22Rv1 (cell line): ENCODE data around the gene FHL2.

Source experiments
- ZFX ChIP-seq: fragments of 450-650 bp; IDR thresholded peaks from 2 replicates; pipeline ENCODE4 v1.6.1; 2017; ENCODE audit warnings: antibody characterized with exemption, borderline replicate concordance
- TF ChIP-seq, protein P1 (sequence below): fragments of 450-650 bp; IDR thresholded peaks from 2 replicates; pipeline ENCODE4 v1.5.1; 2017; ENCODE audit warnings: mild to moderate bottlenecking

DNA sequence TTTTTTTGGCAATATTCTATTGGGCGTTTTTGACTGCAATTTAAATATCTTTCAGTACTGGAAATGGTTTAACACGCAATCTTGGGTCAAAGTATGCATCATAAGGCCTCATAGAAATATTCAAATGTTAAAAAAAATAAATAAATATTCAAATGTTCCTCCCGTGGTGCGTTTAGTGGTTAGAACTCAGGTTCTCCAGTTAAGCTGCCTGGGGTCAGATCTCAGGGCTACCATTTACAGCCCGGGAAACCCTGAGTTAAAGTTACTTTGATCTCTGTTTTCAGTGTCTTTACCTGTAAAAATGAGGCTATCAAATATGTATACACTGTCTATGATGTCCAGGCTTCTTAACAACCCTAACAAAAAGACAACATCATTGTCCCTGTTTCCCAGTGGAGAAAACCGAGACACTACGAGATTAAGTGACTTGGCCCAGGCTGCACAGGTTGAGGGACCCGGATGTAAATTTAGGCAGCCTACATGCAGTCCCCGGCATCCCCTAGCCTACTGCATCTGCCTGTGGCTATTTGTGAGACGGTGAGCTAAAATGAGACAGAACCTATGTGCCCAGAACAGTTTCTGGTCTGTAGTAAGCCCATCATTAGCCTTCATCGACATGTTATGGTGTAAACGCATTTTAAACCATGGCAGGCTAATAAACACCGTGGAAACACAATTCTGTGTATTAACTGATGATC lies 1.7 kb downstream of the FHL2 start:
- TF ChIP-seq, protein P1, sequence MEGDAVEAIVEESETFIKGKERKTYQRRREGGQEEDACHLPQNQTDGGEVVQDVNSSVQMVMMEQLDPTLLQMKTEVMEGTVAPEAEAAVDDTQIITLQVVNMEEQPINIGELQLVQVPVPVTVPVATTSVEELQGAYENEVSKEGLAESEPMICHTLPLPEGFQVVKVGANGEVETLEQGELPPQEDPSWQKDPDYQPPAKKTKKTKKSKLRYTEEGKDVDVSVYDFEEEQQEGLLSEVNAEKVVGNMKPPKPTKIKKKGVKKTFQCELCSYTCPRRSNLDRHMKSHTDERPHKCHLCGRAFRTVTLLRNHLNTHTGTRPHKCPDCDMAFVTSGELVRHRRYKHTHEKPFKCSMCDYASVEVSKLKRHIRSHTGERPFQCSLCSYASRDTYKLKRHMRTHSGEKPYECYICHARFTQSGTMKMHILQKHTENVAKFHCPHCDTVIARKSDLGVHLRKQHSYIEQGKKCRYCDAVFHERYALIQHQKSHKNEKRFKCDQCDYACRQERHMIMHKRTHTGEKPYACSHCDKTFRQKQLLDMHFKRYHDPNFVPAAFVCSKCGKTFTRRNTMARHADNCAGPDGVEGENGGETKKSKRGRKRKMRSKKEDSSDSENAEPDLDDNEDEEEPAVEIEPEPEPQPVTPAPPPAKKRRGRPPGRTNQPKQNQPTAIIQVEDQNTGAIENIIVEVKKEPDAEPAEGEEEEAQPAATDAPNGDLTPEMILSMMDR: no peak
- TF ChIP-seq ZFX: no peak
